IMR-90 (cell line): ENCODE results near the gene TRIO. TPM values are rescaled to one million over a fixed set of nuclear protein-coding genes. Genes with fewer than 3 reads are reported as not detected.

Experiments
- ATAC-seq: fragments of 200-7000 bp; cut with Tn5 transposase; 2 replicates; pipeline ENCODE4 v1.9.1; 2020; ENCODE audit warnings: low read depth, mild to moderate bottlenecking, moderate library complexity
- BruUV-seq: library from RNA; stranded (reverse); fragments of 400-500 nt; replicated peaks from 2 replicates; lab custom pipeline; 2021; lab: Mats Ljungman, UMichigan
- CTCF ChIA-PET: fragments of 300-600 bp; formaldehyde crosslinking; extraction: SDS; loops from one replicate; lab custom pipeline; 2021; ENCODE audit warnings: antibody characterized with exemption; lab: Yijun Ruan, JAX
- POLR2A ChIA-PET: fragments of 300-600 bp; sonication (Branson Sonifier 250); formaldehyde crosslinking; loops from one replicate; lab custom pipeline; 2022; ENCODE audit warnings: antibody characterized with exemption; ENCODE audit not compliant: unreplicated experiment; lab: Charles Lee
- DNase-seq: peaks from one replicate; pipeline ENCODE4 v3.0.0; 2013
- H2AFZ ChIP-seq: replicated peaks from 2 replicates; pipeline ENCODE3; 2013; ENCODE audit warnings: low read length, mild to moderate bottlenecking; ENCODE audit not compliant: poor library complexity
- H2AK5ac ChIP-seq: 2 replicates; pipeline ENCODE4 v1.6.1; 2013; ENCODE audit warnings: low read depth, low read length, inconsistent platforms
- H2AK9ac ChIP-seq: replicated peaks from 2 replicates; pipeline ENCODE3; 2013; ENCODE audit warnings: mild to moderate bottlenecking, low read depth, low read length, moderate library complexity; ENCODE audit not compliant: poor library complexity
- H2BK120ac ChIP-seq: 2 replicates; pipeline ENCODE4 v1.6.1; 2013; ENCODE audit warnings: low read depth, low read length, inconsistent platforms
- H2BK15ac ChIP-seq: 3 replicates; pipeline ENCODE4 v1.6.1; 2013; ENCODE audit warnings: low read depth, low read length, inconsistent platforms
- H2BK20ac ChIP-seq: 2 replicates; pipeline ENCODE4 v1.6.1; 2013; ENCODE audit warnings: low read depth, mild to moderate bottlenecking, inconsistent platforms, low read length, moderate library complexity
- H2BK5ac ChIP-seq: 2 replicates; pipeline ENCODE4 v1.6.1; 2013; ENCODE audit warnings: mild to moderate bottlenecking, low read depth, low read length, inconsistent platforms; ENCODE audit not compliant: poor library complexity, severe bottlenecking
- H3K14ac ChIP-seq: replicated peaks from 2 replicates; pipeline ENCODE4 v1.6.1; 2013; ENCODE audit warnings: low read depth, low read length, inconsistent platforms
- H3K18ac ChIP-seq: 2 replicates; pipeline ENCODE4 v1.6.1; 2013; ENCODE audit warnings: low read depth, low read length, control low read depth
- H3K23ac ChIP-seq: 2 replicates; pipeline ENCODE4 v1.6.1; 2013; ENCODE audit warnings: low read depth, low read length, inconsistent platforms
- H3K27ac ChIP-seq: 2 replicates; pipeline ENCODE4 v1.5.1; 2013; ENCODE audit warnings: mild to moderate bottlenecking, control low read depth, low read length; ENCODE audit not compliant: insufficient read depth
- H3K27me3 ChIP-seq: 2 replicates; pipeline ENCODE4 v1.6.1; 2013; ENCODE audit warnings: low read length; ENCODE audit not compliant: control insufficient read depth, insufficient read depth
- H3K36me3 ChIP-seq: 2 replicates; pipeline ENCODE4 v1.6.1; 2013; ENCODE audit warnings: low read length, mixed read lengths; ENCODE audit not compliant: control insufficient read depth, insufficient read depth
- H3K4ac ChIP-seq: 2 replicates; pipeline ENCODE4 v1.6.1; 2013; ENCODE audit warnings: low read depth, low read length, inconsistent platforms
- H3K4me1 ChIP-seq: 2 replicates; pipeline ENCODE4 v1.6.1; 2013; ENCODE audit warnings: low read length, mixed read lengths; ENCODE audit not compliant: control insufficient read depth, insufficient read depth
- H3K4me2 ChIP-seq: 2 replicates; pipeline ENCODE4 v1.6.1; 2013; ENCODE audit warnings: low read depth, mild to moderate bottlenecking, control low read depth, low read length, moderate library complexity
- H3K4me3 ChIP-seq: 2 replicates; pipeline ENCODE4 v1.5.1; 2013; ENCODE audit warnings: low read depth, mild to moderate bottlenecking, control low read depth, low read length, moderate library complexity; ENCODE audit not compliant: insufficient read depth
- H3K56ac ChIP-seq: 2 replicates; pipeline ENCODE4 v1.6.1; 2013; ENCODE audit warnings: low read length, inconsistent platforms; ENCODE audit not compliant: insufficient read depth; ENCODE audit errors: extremely low read depth
- H3K79me1 ChIP-seq, 2 experiments: 2 replicates each; pipeline ENCODE4 v1.6.1; 2013; ENCODE audit warnings: low read length in 2 of 2, inconsistent platforms in 1 of 2, low read depth in 1 of 2
- H3K9ac ChIP-seq: 2 replicates; pipeline ENCODE4 v1.6.1; 2013; ENCODE audit warnings: low read depth, low read length, control low read depth
- H3K9me1 ChIP-seq: 2 replicates; pipeline ENCODE4 v1.6.1; 2013; ENCODE audit warnings: low read length, inconsistent platforms; ENCODE audit not compliant: insufficient read depth
- H3K9me3 ChIP-seq: 2 replicates; pipeline ENCODE4 v1.6.1; 2013; ENCODE audit warnings: low read length; ENCODE audit not compliant: control insufficient read depth, insufficient read depth
- H4K20me1 ChIP-seq: 2 replicates; pipeline ENCODE4 v1.6.1; 2013; ENCODE audit warnings: low read length, inconsistent platforms; ENCODE audit not compliant: insufficient read depth
- H4K5ac ChIP-seq: 2 replicates; pipeline ENCODE4 v1.6.1; 2013; ENCODE audit warnings: mild to moderate bottlenecking, low read depth, low read length, control low read depth
- H4K8ac ChIP-seq, 2 experiments: 2 replicates each; pipeline ENCODE4 v1.6.1; 2013; ENCODE audit warnings: low read depth in 2 of 2, low read length in 2 of 2, control low read depth in 1 of 2, inconsistent platforms in 1 of 2
- H4K91ac ChIP-seq: 2 replicates; pipeline ENCODE4 v1.6.1; 2013; ENCODE audit warnings: low read depth, low read length, inconsistent platforms; ENCODE audit not compliant: insufficient read depth
- BHLHE40 ChIP-seq: fragments of 150-350 bp; IDR thresholded peaks from 2 replicates; pipeline ENCODE4 v1.6.1; 2016; ENCODE audit warnings: mild to moderate bottlenecking, low read depth, low read length
- CHD1 ChIP-seq: IDR thresholded peaks from 2 replicates; pipeline ENCODE4 v1.6.1; 2012; ENCODE audit warnings: low read depth, low read length, improper control_type of control experiment
- ELK1 ChIP-seq: fragments of 150-350 bp; IDR thresholded peaks from 2 replicates; pipeline ENCODE4 v1.6.1; 2016; ENCODE audit warnings: low read depth, mild to moderate bottlenecking, low read length, moderate library complexity, borderline replicate concordance
- FOS ChIP-seq: fragments of 150-350 bp; IDR thresholded peaks from 2 replicates; pipeline ENCODE4 v1.6.1; 2016; ENCODE audit warnings: low read depth, low read length
- MAFK ChIP-seq: IDR thresholded peaks from 2 replicates; pipeline ENCODE4 v1.6.1; 2012; ENCODE audit warnings: low read depth, low read length, improper control_type of control experiment
- MAZ ChIP-seq: IDR thresholded peaks from 2 replicates; pipeline ENCODE4 v1.6.1; 2012; ENCODE audit warnings: low read depth, mild to moderate bottlenecking, low read length, improper control_type of control experiment, moderate library complexity, borderline replicate concordance
- MXI1 ChIP-seq: IDR thresholded peaks from 2 replicates; pipeline ENCODE4 v1.6.1; 2012; ENCODE audit warnings: low read depth, mild to moderate bottlenecking, low read length, moderate library complexity, borderline replicate concordance
- NFE2L2 ChIP-seq: fragments of 150-350 bp; IDR thresholded peaks from 2 replicates; pipeline ENCODE4 v1.6.1; 2016; ENCODE audit warnings: low read depth, mild to moderate bottlenecking, low read length
- RCOR1 ChIP-seq: IDR thresholded peaks from 2 replicates; pipeline ENCODE4 v1.6.1; 2012; ENCODE audit warnings: mild to moderate bottlenecking, low read length, improper control_type of control experiment; ENCODE audit not compliant: insufficient replicate concordance
- RFX5 ChIP-seq: IDR thresholded peaks from 2 replicates; pipeline ENCODE4 v1.8.0; 2012; ENCODE audit warnings: low read depth, mild to moderate bottlenecking, low read length, moderate library complexity
- SMC3 ChIP-seq: fragments of 150-350 bp; IDR thresholded peaks from 2 replicates; pipeline ENCODE4 v1.6.1; 2016; ENCODE audit warnings: low read depth, mild to moderate bottlenecking, antibody characterized with exemption, low read length, moderate library complexity
- USF2 ChIP-seq: fragments of 150-350 bp; IDR thresholded peaks from 2 replicates; pipeline ENCODE4 v1.6.1; 2017; ENCODE audit warnings: mild to moderate bottlenecking, antibody characterized with exemption, low read length, low read depth
- WGBS, 2 experiments: methylation state at CpG; one replicate each; pipeline versions ENCODE4 v1.1.5 to v1.1.7; 2013; ENCODE audit warnings: missing lambda C conversion rate in 2 of 2; ENCODE audit not compliant: insufficient read length in 1 of 2; ENCODE audit errors: extremely low coverage in 2 of 2; 5-methylcytosine and 5-hydroxymethylcytosine counted together
- dilution Hi-C: fragments of 300-500 bp; cut with HindIII; formaldehyde crosslinking; loops from one replicate; pipeline ENCODE4 v1.14.3; 2018; ENCODE audit warnings: low sequenced_read_pairs; ENCODE audit not compliant: unreplicated experiment
- in situ Hi-C: fragments of 300-500 bp; cut with MboI; formaldehyde crosslinking; loops from 3 replicates; pipeline ENCODE4 v1.14.3; 2019; ENCODE audit warnings: low sequenced_read_pairs, inconsistent platforms, mixed read lengths
- intact Hi-C: fragments of 100-400 bp; cut with micrococcal nuclease; formaldehyde crosslinking; loops from 2 replicates; pipeline ENCODE4 v1.10.0; 2022
- polyA plus RNA-seq, 3 experiments: library from polyadenylated mRNA; depleted of rRNA; stranded (reverse); fragments of >200 nt; gene quantifications; 2 replicates each; pipeline ENCODE4 v1.2.3, GENCODE V29; 2012; ENCODE audit warnings: low replicate concordance in 1 of 3
- total RNA-seq: library from RNA; depleted of rRNA; stranded (reverse); fragments of >200 nt; gene quantifications from 2 replicates; pipeline ENCODE4 v1.2.3, GENCODE V29; 2012

The TRIO gene
- total and polyA plus RNA-seq, 2 of the 4 experiments (the other 2 are of a cell fraction): 206 to 522 TPM

- Histone ChIP-seq H4K20me1 (peaks cover 75% of the 10 kb centered on the region), H3K27ac (no peak overlapping the region), H3K56ac (no peak overlapping the region), H3K36me3 (peaks cover 62% of the 10 kb centered on the region), H3K18ac (no peak overlapping the region), H2BK120ac (no peak overlapping the region), H3K4me1 (peaks cover 15% of the 10 kb centered on the region), H3K4me3 (no peak overlapping the region), H3K9me3 (no peaks in the 10 kb centered on the region), H3K9me1 (peaks cover 24% of the 10 kb centered on the region), H4K5ac (no peak overlapping the region), H3K14ac (no peak overlapping the region), H3K79me1 (peaks cover 21 to 79% of the 10 kb centered on the region in 2 experiments), H3K23ac (peak overlapping the region; percentile 48; the same call in 1 of the 2 replicates), H3K9ac (no peak overlapping the region), H3K27me3 (no peaks in the 10 kb centered on the region), H3K4ac (no peak overlapping the region), H4K8ac (0 out of 4 replicates have a peak overlapping the region, but pooled peaks of 1 of the 2 experiments have one; percentile 17), H2AK9ac (no peak overlapping the region), H3K4me2 (no peak overlapping the region), H2AK5ac (no peak overlapping the region), H2BK5ac (peak overlapping the region; percentile 52), H2BK20ac (no peak overlapping the region), H4K91ac (no peak overlapping the region), H2BK15ac (no peak overlapping the region), H2AFZ (no peak overlapping the region)
- ChIA-PET CTCF (no interaction called here), POLR2A (no interaction called here)
- ATAC-seq (no peak), DNase-seq (no peak)
- intact Hi-C loops (no loop called here), in situ Hi-C loops (no loop called here), dilution Hi-C loops (no loop called here)
- no TSS peak for BruUV-seq
- WGBS, 2 experiments: 98% methylated on average over 7 of the region's 17 CpGs; no CpG with 5 or more reads in 1 of the 2 experiments
- TF ChIP-seq RFX5 (no peak), ELK1 (no peak), BHLHE40 (no peak), MXI1 (no peak), FOS (no peak), CHD1 (no peak), NFE2L2 (no peak), SMC3 (no peak), MAZ (no peak), RCOR1 (no peak), MAFK (no peak), USF2 (no peak)
Measured at GRCh38 chr5:14286574-14287421, 143.7 kb downstream of the TRIO start.
